NCI-H2081 (cell line): ENCODE results near the gene SV2C.
A peak's percentile ranks its signal among the peaks of the same experiment; 100 is the strongest.
"Not testable (repeated sequence)": the region's sequence is repeated elsewhere in the genome, so short reads cannot be mapped to it uniquely, and the experiment has no call there.

Source experiments
- DNase-seq, 2 experiments: peaks; one replicate each; lab custom pipeline; 2025; lab: John Stamatoyannopoulos, UW

SV2C gene

DNA sequence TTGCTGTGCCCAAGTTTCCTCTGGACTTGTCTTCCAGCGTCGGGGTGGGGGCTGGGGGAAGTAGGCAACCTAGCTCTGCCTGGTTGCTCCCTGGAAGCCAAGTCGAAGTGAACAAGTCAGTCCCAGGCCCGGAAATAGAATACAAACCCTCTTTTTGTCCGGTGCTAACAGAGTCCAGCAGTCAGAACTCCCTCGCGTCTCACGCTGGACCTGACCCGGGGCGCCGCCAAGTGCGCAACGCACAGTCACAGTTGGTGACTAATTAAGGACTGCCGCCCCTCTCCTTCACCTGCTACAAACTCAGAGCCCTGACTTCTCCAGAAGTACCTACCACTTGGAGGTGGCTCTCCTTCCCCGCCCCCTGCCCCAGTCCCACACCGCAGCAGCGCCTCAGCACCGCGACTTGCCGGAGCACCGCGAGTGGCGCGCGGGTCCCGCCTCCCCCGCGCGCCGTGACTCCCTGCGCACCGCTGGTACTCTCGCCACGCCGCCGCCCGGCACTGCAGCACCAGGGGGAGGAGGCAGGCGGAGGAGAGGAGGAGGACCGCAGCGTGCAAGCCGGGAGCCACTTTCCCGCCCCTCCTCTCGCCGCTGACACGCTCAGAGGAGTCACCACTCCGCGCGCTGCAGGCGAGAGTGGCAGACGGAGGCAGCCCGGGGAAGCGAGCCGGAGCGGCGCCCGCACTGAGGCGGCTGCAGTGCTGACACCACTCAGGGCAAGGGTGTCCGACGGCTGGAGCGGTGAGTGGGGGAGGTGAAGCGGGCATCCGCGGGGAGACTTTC is at the start of gene SV2C:
Gene SV2C, plus strand, starts transcription at position 612 of the 783 bp plus-strand sequence. CDS start 48,368 bp downstream, outside the sequence.
- DNase-seq = peak in 1 of 2 experiments; percentile 14

GRCh38 chr5:76037736-76038151 is 45.4 kb upstream of the SV2C start:
- not testable (repeated sequence) for DNase-seq

DNA sequence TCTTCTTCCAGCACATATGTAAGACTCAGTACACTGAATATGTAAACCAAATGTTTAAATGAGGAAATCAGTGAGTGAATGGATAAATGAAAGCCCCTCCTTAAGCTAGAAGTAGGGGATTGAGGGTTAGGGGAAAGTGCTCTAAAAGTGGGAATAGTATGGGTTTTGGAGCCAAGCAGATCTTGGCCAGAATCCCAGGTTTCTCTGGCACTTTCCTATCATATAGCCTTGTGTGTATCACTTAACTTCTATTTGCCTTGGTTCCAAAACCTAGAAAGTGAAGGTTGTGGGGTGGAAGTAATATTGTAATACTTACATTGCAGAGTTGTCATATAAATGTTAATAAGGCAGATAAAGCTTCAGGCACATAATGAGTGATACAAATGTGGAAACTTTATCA is 45.0 kb upstream of the SV2C start:
- no peak for DNase-seq

DNA sequence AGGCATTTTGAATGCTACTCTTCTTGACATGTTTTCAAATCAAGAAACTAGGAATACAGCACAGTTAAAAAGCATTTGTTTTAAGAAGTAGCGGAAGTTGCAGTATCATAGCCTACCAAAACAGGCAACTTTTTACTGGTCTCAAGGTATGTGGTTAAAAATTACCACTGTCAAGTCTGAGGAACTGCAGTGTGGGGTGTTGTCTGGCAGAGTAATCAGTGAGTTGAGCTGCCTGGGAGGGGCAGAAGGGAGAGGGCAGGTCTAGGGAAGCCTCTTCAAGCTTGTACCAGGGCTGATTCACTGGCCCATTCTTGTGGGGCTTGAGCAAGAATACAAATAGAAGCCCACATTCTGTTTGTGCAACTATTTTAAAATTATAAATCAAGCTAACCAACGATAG is 42.4 kb upstream of the SV2C start:
- DNase-seq = no peak

GRCh38 chr5:76041863-76042262 is 41.3 kb upstream of the SV2C start:
- DNase-seq = no peak

GRCh38 chr5:76046741-76047140 is 36.4 kb upstream of the SV2C start:
- DNase-seq = no peak

GRCh38 chr5:76050134-76050533 is 33.0 kb upstream of the SV2C start:
- no peak for DNase-seq

DNA sequence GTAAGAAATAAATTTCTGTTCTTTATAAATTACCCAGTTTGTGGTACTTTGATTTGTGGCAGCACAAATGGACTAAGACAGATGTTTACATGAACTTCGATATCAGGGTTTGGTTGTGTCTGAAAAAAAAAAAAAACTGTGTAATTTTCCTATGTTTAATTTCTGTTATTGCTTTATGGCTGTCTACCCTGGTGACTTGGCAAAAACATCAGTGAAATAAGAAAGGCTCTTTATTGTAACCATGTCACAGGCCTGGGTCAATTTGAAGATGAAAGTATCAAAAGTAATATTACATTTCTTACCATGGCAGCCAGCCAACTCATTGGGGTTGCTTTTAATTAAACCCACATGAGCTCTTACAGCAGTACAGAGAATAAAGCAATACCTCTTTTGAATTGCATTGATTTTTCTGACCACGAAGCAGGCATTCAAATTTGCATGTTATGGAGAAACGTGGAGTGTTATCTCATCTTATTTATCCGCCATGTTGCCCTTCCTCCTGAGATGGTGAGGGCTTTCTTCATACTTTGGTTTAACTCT is 20.6 kb upstream of the SV2C start:
- DNase-seq = no peak

- no peak for DNase-seq
Observed at GRCh38 chr5:76065258-76065657, 17.9 kb upstream of the SV2C start.

DNA sequence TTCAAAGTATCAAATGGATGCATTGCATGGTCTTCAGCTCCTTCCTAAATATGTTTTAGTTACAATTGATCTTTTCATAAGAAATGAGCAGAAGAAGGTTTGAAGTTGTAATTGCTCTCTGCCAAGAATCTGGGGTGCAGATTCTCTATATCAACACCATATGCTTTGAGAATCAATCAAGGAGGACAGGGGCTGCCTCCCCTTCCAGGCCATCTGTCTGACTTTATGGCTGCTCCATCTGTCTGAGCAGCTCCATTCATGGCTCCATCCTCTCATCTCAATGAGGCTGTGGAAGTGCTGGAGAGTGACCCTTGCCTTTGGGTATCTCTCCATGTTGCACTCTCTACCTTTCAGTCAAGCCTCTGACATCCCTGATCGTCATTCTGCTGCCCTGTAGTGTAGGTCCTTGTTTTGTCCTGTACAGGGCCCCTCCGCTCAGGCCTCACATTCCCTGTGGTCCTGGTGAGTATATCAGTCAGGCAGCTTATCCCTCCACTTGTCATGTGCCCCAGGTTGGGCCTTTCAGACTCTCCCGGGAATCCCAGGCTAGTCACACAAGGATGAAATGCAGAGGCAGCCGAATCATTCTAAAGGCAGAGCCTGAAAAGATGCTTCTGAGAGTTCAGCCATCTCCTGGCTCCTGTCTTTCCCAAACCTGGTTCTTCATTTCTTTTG is 14.0 kb upstream of the SV2C start:
- DNase-seq = no peak

DNA sequence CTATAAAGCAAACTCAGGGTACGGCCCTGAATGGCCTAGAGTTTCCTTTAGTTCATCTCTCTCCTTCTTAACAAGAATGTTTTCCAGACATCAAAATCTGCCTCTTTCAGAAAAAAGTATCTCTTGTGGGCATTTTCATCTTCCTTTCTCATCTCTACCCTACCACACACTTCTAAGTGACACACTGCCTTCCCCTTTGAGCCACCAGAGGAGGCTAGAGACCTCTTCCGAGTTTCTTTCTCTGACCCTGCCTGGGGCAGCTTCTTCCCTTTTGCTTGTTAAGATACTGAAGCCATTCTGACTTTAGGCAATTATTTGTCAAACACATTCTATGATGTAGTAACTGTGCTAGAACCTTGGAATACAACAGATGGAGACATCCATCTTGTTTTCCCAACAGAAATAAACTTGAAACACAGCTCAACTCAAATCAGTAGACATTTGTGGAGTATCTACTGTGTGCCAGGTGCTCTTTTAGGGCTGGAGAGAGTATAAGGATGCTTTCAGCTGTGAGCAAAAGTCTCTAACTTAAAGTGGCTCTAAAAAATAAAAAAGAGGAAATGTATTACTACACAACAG is 8.6 kb upstream of the SV2C start:
- no peak for DNase-seq

- no peak for DNase-seq
Observed at GRCh38 chr5:76081811-76082771, 1.1 kb upstream of the SV2C start.

DNA sequence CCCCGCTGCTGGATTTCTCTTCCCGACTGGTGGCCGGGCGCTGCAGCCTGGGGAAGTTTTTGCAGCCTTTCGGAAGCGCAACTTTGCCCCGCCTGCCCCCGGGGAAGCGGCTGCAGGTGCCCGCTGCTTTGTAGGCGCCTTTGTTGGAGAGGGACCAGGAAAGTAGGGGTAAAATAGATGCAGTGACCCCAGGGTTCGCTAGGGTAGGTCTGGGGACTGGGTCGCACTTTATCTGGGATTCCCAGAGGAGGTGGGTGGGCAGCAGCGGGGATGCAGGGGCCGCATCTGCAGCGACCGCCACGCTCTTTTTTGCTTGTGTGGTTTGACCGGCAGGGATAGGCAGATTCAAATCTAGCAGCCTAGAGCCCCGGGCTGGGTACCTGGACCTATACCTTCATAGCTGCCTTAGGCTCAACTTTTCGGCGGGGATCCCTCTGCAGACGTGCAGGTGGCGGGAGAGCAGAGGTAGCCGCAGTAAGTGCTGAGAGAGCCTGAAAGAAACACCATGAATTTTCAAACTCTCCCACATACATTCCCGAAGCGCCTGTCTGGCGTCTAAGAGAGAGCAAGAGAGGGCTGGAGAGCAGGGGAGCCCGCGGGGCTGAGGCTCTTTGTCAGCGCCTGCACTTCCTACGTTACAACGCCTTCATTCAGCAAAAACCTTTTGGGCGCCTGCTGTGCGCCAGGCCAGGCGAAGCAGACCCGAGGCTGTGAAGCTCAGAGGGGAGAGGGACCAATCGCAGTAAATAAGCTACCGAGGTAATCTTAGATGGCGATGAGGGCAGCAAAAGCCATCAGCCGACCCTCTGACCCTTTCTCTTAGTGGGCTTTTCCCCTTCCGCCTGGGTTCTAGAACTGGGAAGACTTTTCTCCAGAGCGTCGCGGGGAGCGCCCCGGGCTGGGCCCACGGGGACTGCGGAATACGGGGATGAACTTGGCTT is 642 bp downstream of the SV2C start:
- DNase-seq = peak in 1 of 2 experiments; percentile 11

GRCh38 chr5:76084496-76085242 is 1.5 kb downstream of the SV2C start:
- DNase-seq = peak; percentile 25 to 28

- no peak for DNase-seq
Observed at GRCh38 chr5:76085243-76085579, 2.0 kb downstream of the SV2C start.

GRCh38 chr5:76086095-76086494 is 2.9 kb downstream of the SV2C start:
- no peak for DNase-seq

DNA sequence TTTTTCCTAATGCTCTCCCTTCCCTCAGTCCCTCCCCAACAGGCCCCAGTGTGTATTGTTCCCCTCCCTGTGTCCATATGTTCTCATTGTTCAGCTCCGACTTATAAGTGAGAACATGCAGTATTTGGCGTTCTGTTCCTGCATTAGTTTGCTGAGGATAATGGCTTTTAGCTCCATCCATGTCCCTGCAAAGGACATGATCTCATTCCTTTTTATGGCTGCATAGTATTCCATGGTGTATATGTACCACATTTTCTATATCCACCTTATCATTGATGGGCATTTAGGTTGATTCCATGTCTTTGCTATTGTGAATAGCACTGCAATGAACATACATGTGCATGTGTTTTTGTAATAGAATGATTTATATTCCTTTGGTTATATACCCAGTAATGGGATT is 6.0 kb downstream of the SV2C start:
- DNase-seq = not testable (repeated sequence)

- DNase-seq = no peak
Observed at GRCh38 chr5:76091351-76091750, 8.2 kb downstream of the SV2C start.

- no peak for DNase-seq
Observed at GRCh38 chr5:76099286-76099702, 16.1 kb downstream of the SV2C start.

- DNase-seq = no peak
Observed at GRCh38 chr5:76099756-76100155, 16.6 kb downstream of the SV2C start.
